ENCODE measurements around the gene GRID2.

The GRID2 gene

GRCh38 chr4:93179044-93179443 lies 875.3 kb downstream of the GRID2 start:
- no peak for DNase-seq (ENCODE audit: low read depth in 1 of 2, low spot score in 1 of 2)

GRCh38 chr4:93182722-93183121 lies 879.0 kb downstream of the GRID2 start:
- DNase-seq (ENCODE audit: low read depth in 1 of 2, low spot score in 1 of 2), result no peak

GRCh38 chr4:93183576-93183975 lies 879.8 kb downstream of the GRID2 start:
- no peak for DNase-seq (ENCODE audit: low read depth in 1 of 2, low spot score in 1 of 2)

- no peak for DNase-seq (ENCODE audit: low read depth in 1 of 2, low spot score in 1 of 2)
Measured at GRCh38 chr4:93184053-93184452, 880.3 kb downstream of the GRID2 start.

GRCh38 chr4:93186846-93187245 lies 883.1 kb downstream of the GRID2 start:
- DNase-seq (ENCODE audit: low read depth in 1 of 2, low spot score in 1 of 2), result no peak

GRCh38 chr4:93187466-93187865 lies 883.7 kb downstream of the GRID2 start:
- no peak for DNase-seq (ENCODE audit: low read depth in 1 of 2, low spot score in 1 of 2)

- no peak for DNase-seq (ENCODE audit: low read depth in 1 of 2, low spot score in 1 of 2)
Measured at GRCh38 chr4:93187892-93188291, 884.1 kb downstream of the GRID2 start.

GRCh38 chr4:93199492-93199891 lies 895.7 kb downstream of the GRID2 start:
- DNase-seq (ENCODE audit: low read depth in 1 of 2, low spot score in 1 of 2), result no peak

GRCh38 chr4:93201471-93202096 lies 897.8 kb downstream of the GRID2 start:
- no peak for DNase-seq (ENCODE audit: low read depth in 1 of 2, low spot score in 1 of 2)

- no peak for DNase-seq (ENCODE audit: low read depth in 1 of 2, low spot score in 1 of 2)
Measured at GRCh38 chr4:93203708-93204107, 899.9 kb downstream of the GRID2 start.

- DNase-seq (ENCODE audit: low read depth in 1 of 2, low spot score in 1 of 2), result no peak
Measured at GRCh38 chr4:93212250-93212649, 908.5 kb downstream of the GRID2 start.

- DNase-seq (ENCODE audit: low read depth in 1 of 2, low spot score in 1 of 2), result no peak
Measured at GRCh38 chr4:93216646-93217045, 912.9 kb downstream of the GRID2 start.

GRCh38 chr4:93217431-93217830 lies 913.7 kb downstream of the GRID2 start:
- no peak for DNase-seq (ENCODE audit: low read depth in 1 of 2, low spot score in 1 of 2)

GRCh38 chr4:93221771-93222170 lies 918.0 kb downstream of the GRID2 start:
- no peak for DNase-seq (ENCODE audit: low read depth in 1 of 2, low spot score in 1 of 2)

GRCh38 chr4:93228021-93228420 lies 924.3 kb downstream of the GRID2 start:
- no peak for DNase-seq (ENCODE audit: low read depth in 1 of 2, low spot score in 1 of 2)

- DNase-seq (ENCODE audit: low read depth in 1 of 2, low spot score in 1 of 2), result no peak
Measured at GRCh38 chr4:93232883-93233282, 929.1 kb downstream of the GRID2 start.

- no peak for DNase-seq (ENCODE audit: low read depth in 1 of 2, low spot score in 1 of 2)
Measured at GRCh38 chr4:93237521-93237920, 933.8 kb downstream of the GRID2 start.

- DNase-seq (ENCODE audit: low read depth in 1 of 2, low spot score in 1 of 2), result no peak
Measured at GRCh38 chr4:93243262-93243661, 939.5 kb downstream of the GRID2 start.

GRCh38 chr4:93261207-93261606 lies 957.4 kb downstream of the GRID2 start:
- DNase-seq (ENCODE audit: low read depth in 1 of 2, low spot score in 1 of 2), result no peak

- DNase-seq (ENCODE audit: low read depth in 1 of 2, low spot score in 1 of 2), result no peak
Measured at GRCh38 chr4:93263166-93263565, 959.4 kb downstream of the GRID2 start.

- DNase-seq (ENCODE audit: low read depth in 1 of 2, low spot score in 1 of 2), result no peak
Measured at GRCh38 chr4:93267747-93268146, 964.0 kb downstream of the GRID2 start.

GRCh38 chr4:93285346-93285745 lies 981.6 kb downstream of the GRID2 start:
- DNase-seq (ENCODE audit: low read depth in 1 of 2, low spot score in 1 of 2), result no peak

GRCh38 chr4:93289241-93289640 lies 985.5 kb downstream of the GRID2 start:
- no peak for DNase-seq (ENCODE audit: low read depth in 1 of 2, low spot score in 1 of 2)

- no peak for DNase-seq (ENCODE audit: low read depth in 1 of 2, low spot score in 1 of 2)
Measured at GRCh38 chr4:93289831-93290230, 986.1 kb downstream of the GRID2 start.

All from stimulated activated CD4-positive, alpha-beta T cell treated with anti-CD3 and anti-CD28 coated beads, Interleukin-15, amount 100 ng/mL, for 1 hour (primary cell).